Activated gamma-delta T cell treated with anti-CD3 and anti-CD28 coated beads, Interleukin-2, amount 50 U/mL, for 16 hours (primary cell): ENCODE results near the gene DENND10.
"Not testable (repeated sequence)": the region's sequence is repeated elsewhere in the genome, so short reads cannot be mapped to it uniquely, and the experiment has no call there.

Experiments used
- DNase-seq: peaks from one replicate; pipeline ENCODE4 v3.0.0-alpha.2; 2020; ENCODE audit warnings: low read depth

The DENND10 gene

GRCh38 chr10:119132521-119133345 lies 28.8 kb downstream of the DENND10 start:
- DNase-seq: no peak

- DNase-seq: no peak
Measured at GRCh38 chr10:119133949-119134348, 30.0 kb downstream of the DENND10 start.

GRCh38 chr10:119135513-119135881 lies 31.6 kb downstream of the DENND10 start:
- DNase-seq: no peak

- no peak for DNase-seq
Measured at GRCh38 chr10:119136084-119136483, 32.2 kb downstream of the DENND10 start.

- not testable (repeated sequence) for DNase-seq
Measured at GRCh38 chr10:119137878-119138277, 34.0 kb downstream of the DENND10 start.

GRCh38 chr10:119138346-119139306 lies 34.7 kb downstream of the DENND10 start:
- DNase-seq: no peak

- DNase-seq: no peak
Measured at GRCh38 chr10:119139464-119140067, 35.7 kb downstream of the DENND10 start.

GRCh38 chr10:119140603-119141245 lies 36.8 kb downstream of the DENND10 start:
- no peak for DNase-seq

- no peak for DNase-seq
Measured at GRCh38 chr10:119143657-119144056, 39.7 kb downstream of the DENND10 start.

GRCh38 chr10:119149157-119149556 lies 45.2 kb downstream of the DENND10 start:
- DNase-seq: no peak

GRCh38 chr10:119149729-119150128 lies 45.8 kb downstream of the DENND10 start:
- DNase-seq: no peak

GRCh38 chr10:119151601-119152000 lies 47.7 kb downstream of the DENND10 start:
- DNase-seq: not testable (repeated sequence)

GRCh38 chr10:119153041-119153440 lies 49.1 kb downstream of the DENND10 start:
- no peak for DNase-seq

- no peak for DNase-seq
Measured at GRCh38 chr10:119153661-119154060, 49.7 kb downstream of the DENND10 start.

GRCh38 chr10:119159332-119159731 lies 55.4 kb downstream of the DENND10 start:
- DNase-seq: no peak

GRCh38 chr10:119161680-119162451 lies 58.0 kb downstream of the DENND10 start:
- no peak for DNase-seq

GRCh38 chr10:119162452-119163092 lies 58.7 kb downstream of the DENND10 start:
- no peak for DNase-seq

- peak; percentile 60 for DNase-seq
Measured at GRCh38 chr10:119165171-119166117, 61.5 kb downstream of the DENND10 start, which contains the start of gene SFXN4. Gene SFXN4 (minus strand): TSS chr10:119165714. CDS start chr10:119165647, 67 bp downstream.

GRCh38 chr10:119166118-119166500 lies 62.2 kb downstream of the DENND10 start:
- no peak for DNase-seq
